Measurements from ENCODE around the gene PLEKHS1. TPM values are rescaled to one million over a fixed set of nuclear protein-coding genes. Genes with fewer than 3 reads are reported as not detected.
"Not testable (repeated sequence)": the region's sequence is repeated elsewhere in the genome, so short reads cannot be mapped to it uniquely, and the experiment has no call there.

Gene PLEKHS1
- total RNA-seq, 4 donors from 2014 or later: 0.60 to 12.0 (median 5.8) TPM

- H3K4me3 ChIP-seq: no peak overlapping the region
- 92 to 99% methylated on average over 2 to 4 of the region's 4 CpGs for WGBS, 2 donors (ENCODE audit: low coverage in 1 of 2)
- H3K36me3 ChIP-seq: no peaks in the 10 kb centered on the region
- H3K9me3 ChIP-seq: no peaks in the 10 kb centered on the region
- in situ Hi-C loops (cut with MboI; ENCODE audit: low pct_ligation_motif_present in 1 of 4, low pct_unique_long_range_greater_than_20kb in 1 of 4, low sequenced_read_pairs in 3 of 4): loop anchor here in 1 of 4 donors (25.0 kb wide), 1 partner anchor 306 kb away; no protein-coding TSS in a partner anchor
- H3K4me1 ChIP-seq: peaks cover 0 to under 1% (median 0%) of the 10 kb centered on the region in 4 donors
- no peak overlapping the region for H3K27ac ChIP-seq
- TF ChIP-seq POLR2A (IDR thresholded peaks at IDR 0.05) (no peak), CTCF (IDR thresholded peaks at IDR 0.05) (no peak), POLR2AphosphoS5 (IDR thresholded peaks at IDR 0.05) (no peak), EP300 (IDR thresholded peaks at IDR 0.05; ENCODE audit: low read depth) (no peak)
- intact Hi-C loops (cut with DNase I; ENCODE audit: low total_unique reads): no loop called here
- no peaks in the 10 kb centered on the region for H3K27me3 ChIP-seq
- no peak for DNase-seq
These were observed 55.0 kb downstream of the PLEKHS1 start for GRCh38 chr10:113806503-113806902.

GRCh38 chr10:113808168-113808567, 56.7 kb downstream of the PLEKHS1 start:
- Histone ChIP-seq H3K36me3 (no peaks in the 10 kb centered on the region), H3K4me1 (no peaks in the 10 kb centered on the region), H3K27me3 (no peaks in the 10 kb centered on the region), H3K9me3 (no peaks in the 10 kb centered on the region), H3K4me3 (no peak overlapping the region), H3K27ac (no peak overlapping the region)
- no peak for TF ChIP-seq POLR2AphosphoS5 (IDR thresholded peaks at IDR 0.05)
- TF ChIP-seq POLR2A (IDR thresholded peaks at IDR 0.05): no peak
- no peak for TF ChIP-seq CTCF (IDR thresholded peaks at IDR 0.05)
- no peak for TF ChIP-seq EP300 (IDR thresholded peaks at IDR 0.05; ENCODE audit: low read depth)
- in situ Hi-C loops (cut with MboI; ENCODE audit: low pct_ligation_motif_present in 1 of 4, low pct_unique_long_range_greater_than_20kb in 1 of 4, low sequenced_read_pairs in 3 of 4): loop anchor here in 1 of 4 donors (25.0 kb wide), 1 partner anchor 304 kb away; no protein-coding TSS in a partner anchor
- intact Hi-C loops (cut with DNase I; ENCODE audit: low total_unique reads): no loop called here
- DNase-seq: no peak
- WGBS, 2 donors (ENCODE audit: low coverage in 1 of 2): 80% methylated on average over 3 of the region's 3 CpGs; no CpG with 5 or more reads in 1 of the 2 donors

GRCh38 chr10:113814700-113815099, 63.2 kb downstream of the PLEKHS1 start:
- in situ Hi-C loops (cut with MboI; ENCODE audit: low pct_ligation_motif_present in 1 of 4, low pct_unique_long_range_greater_than_20kb in 1 of 4, low sequenced_read_pairs in 3 of 4): loop anchor here in 1 of 4 donors (25.0 kb wide), 1 partner anchor 298 kb away; no protein-coding TSS in a partner anchor

GRCh38 chr10:113819989-113820388, 68.5 kb downstream of the PLEKHS1 start:
- 87 to 89% methylated on average over 4 of the region's 4 CpGs for WGBS, 2 donors (ENCODE audit: low coverage in 1 of 2)
- in situ Hi-C loops (cut with MboI; ENCODE audit: low pct_ligation_motif_present in 1 of 4, low pct_unique_long_range_greater_than_20kb in 1 of 4, low sequenced_read_pairs in 3 of 4): loop anchor here in 1 of 4 donors (25.0 kb wide), 1 partner anchor 292 kb away; no protein-coding TSS in a partner anchor
- H3K36me3 ChIP-seq: no peaks in the 10 kb centered on the region
- no peaks in the 10 kb centered on the region for H3K27me3 ChIP-seq
- no peak for DNase-seq
- intact Hi-C loops (cut with DNase I; ENCODE audit: low total_unique reads): no loop called here
- no peaks in the 10 kb centered on the region for H3K4me1 ChIP-seq
- H3K27ac ChIP-seq: no peak overlapping the region
- TF ChIP-seq POLR2A (IDR thresholded peaks at IDR 0.05): no peak
- H3K9me3 ChIP-seq: no peaks in the 10 kb centered on the region
- no peak overlapping the region for H3K4me3 ChIP-seq

More at GRCh38 chr10:113814700-113815099, 63.2 kb downstream of the PLEKHS1 start:
- H3K4me3 ChIP-seq; H3K9me3 ChIP-seq; H3K27me3 ChIP-seq; H3K27ac ChIP-seq; DNase-seq; intact Hi-C loops (cut with DNase I; ENCODE audit: low total_unique reads); H3K4me1 ChIP-seq; H3K36me3 ChIP-seq: not testable (repeated sequence)
- WGBS, 2 donors (ENCODE audit: low coverage in 1 of 2): 53% methylated on average over 1 of the region's 1 CpG; no CpG with 5 or more reads in 1 of the 2 donors

- Histone ChIP-seq H3K4me3 (no peak overlapping the region), H3K36me3 (no peaks in the 10 kb centered on the region), H3K27ac (no peak overlapping the region), H3K27me3 (no peaks in the 10 kb centered on the region), H3K4me1 (no peaks in the 10 kb centered on the region), H3K9me3 (no peaks in the 10 kb centered on the region)
- WGBS, 2 donors (ENCODE audit: low coverage in 1 of 2): 71 to 76% methylated on average over 3 to 8 of the region's 8 CpGs
- no peak for DNase-seq
- no peak for TF ChIP-seq POLR2A (IDR thresholded peaks at IDR 0.05)
- in situ Hi-C loops (cut with MboI; ENCODE audit: low pct_ligation_motif_present in 1 of 4, low pct_unique_long_range_greater_than_20kb in 1 of 4, low sequenced_read_pairs in 3 of 4): loop anchor here in 1 of 4 donors (25.0 kb wide), 1 partner anchor 292 kb away; no protein-coding TSS in a partner anchor
- intact Hi-C loops (cut with DNase I; ENCODE audit: low total_unique reads): no loop called here
These were observed 69.0 kb downstream of the PLEKHS1 start for GRCh38 chr10:113820507-113820906.

- 80 to 91% methylated on average over 2 to 3 of the region's 3 CpGs for WGBS, 2 donors (ENCODE audit: low coverage in 1 of 2)
- not testable (repeated sequence) for H3K9me3 ChIP-seq
- in situ Hi-C loops (cut with MboI; ENCODE audit: low pct_ligation_motif_present in 1 of 4, low pct_unique_long_range_greater_than_20kb in 1 of 4, low sequenced_read_pairs in 3 of 4): loop anchor here in 1 of 4 donors (25.0 kb wide), 1 partner anchor 291 kb away; no protein-coding TSS in a partner anchor
These were observed 69.8 kb downstream of the PLEKHS1 start for GRCh38 chr10:113821306-113821705.

More at GRCh38 chr10:113821306-113821705, 69.8 kb downstream of the PLEKHS1 start:
- H3K27ac ChIP-seq; intact Hi-C loops (cut with DNase I; ENCODE audit: low total_unique reads); H3K4me3 ChIP-seq; H3K4me1 ChIP-seq; DNase-seq; H3K36me3 ChIP-seq; H3K27me3 ChIP-seq: not testable (repeated sequence)
